GM21825 (cell line): Measurements from ENCODE around the gene RPS27L.

Experiments used
- ATAC-seq: cut with Tn5 transposase; IDR thresholded peaks from one replicate; pipeline ENCODE4 v1.9.1; 2021; ENCODE audit warnings: mild to moderate bottlenecking, moderate library complexity; ENCODE audit not compliant: unreplicated experiment

Gene RPS27L

DNA sequence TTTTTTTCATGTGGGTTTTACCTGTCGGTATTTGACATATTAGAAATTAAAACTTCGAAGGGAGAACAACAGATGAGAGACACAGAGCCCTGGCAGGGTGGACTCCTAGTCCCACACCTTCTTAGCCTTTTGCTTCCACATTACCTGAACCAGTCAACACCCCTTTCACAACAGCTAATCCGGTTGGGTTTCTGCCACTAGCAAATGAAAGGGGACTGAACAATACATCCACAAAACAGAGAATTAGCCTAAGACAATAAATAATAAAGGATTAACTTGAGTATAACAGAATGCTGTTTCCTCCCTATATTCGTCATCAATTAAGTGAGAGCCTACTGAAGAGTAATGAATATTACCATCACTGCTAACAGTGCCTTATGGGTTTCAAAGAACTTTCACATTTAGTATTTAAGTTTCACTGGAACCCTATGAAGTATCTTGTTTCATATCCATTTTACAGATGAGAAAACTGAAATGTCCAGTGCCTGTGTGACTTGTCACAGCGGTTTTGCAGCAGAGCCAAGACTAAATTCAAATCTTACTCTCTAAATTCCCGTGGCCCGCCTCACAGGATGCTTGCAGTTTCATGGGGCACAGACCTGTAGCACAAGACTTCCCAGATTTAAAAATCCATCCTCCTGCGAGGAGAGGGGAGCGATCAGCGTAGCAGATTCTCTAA is 31.1 kb upstream of the RPS27L start:
- ATAC-seq, result no peak

DNA sequence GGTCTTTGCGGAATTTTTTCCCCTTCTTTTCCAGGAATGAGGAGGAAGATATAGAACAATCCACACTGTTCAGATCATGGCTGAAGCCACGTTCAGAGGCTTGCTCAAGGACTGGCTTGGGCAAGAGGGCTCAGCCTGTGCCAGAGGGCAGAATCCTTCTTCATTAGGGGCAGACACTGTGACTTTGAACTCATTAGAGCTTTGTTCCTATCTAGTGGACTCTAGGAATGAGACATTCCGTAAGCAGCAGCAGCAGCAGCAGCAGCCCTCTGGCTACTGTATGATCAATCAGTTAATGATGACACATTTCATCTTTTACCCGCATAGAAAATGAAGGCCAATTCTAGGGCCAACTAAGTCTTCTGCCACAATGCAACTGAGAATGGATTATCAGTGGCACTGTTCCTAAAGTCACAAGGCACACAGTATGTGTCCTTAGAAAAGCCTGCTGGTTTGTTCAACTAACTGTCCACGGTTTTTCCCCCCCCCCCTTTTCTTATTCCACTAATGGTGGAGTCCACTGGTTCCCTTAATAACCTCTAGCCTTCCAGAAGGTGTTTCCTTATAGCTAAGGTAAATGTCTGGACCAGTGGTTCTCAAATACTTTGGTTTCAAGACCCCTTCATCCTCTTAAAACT is 30.4 kb upstream of the RPS27L start:
- no peak for ATAC-seq

DNA sequence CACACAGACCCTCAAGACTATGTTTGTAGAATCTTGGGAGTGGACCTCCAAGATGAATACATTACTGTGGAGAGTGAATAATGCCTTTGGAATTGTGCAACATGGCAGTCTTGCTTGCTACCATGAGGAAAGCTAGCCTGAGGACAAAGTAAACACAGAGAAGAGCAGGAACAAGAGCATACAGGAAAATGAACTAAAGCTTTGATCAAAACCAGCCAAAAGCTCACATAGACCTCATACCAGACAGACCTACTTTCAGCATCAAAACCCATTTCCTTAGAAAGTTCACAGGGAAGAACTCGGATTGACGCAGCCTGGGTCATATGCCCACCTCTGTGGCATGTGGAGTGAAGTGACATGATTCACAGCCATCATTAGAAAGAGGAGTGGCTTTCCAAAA is 28.8 kb upstream of the RPS27L start:
- no peak for ATAC-seq

DNA sequence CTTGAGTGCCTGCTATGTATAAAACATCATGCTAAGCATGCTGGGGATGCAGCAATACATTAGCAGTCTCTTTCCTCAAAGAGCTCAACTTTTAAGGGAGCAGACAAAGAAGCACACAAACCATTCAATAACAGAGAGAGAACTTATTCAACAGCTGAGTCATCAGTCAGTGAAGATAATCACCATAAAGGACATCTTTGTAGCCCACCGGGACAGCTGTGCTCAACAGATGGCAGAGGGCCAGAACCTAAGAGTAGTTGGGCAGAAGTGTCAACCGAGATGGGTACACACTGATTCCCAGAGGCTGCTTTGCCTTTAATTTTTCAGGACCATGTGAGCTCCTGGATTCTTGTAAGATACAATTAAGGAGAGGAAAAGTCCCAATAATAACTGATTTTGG is 27.9 kb upstream of the RPS27L start:
- ATAC-seq, result no peak

GRCh38 chr15:63181648-63182047 is 24.4 kb upstream of the RPS27L start:
- no peak for ATAC-seq

DNA sequence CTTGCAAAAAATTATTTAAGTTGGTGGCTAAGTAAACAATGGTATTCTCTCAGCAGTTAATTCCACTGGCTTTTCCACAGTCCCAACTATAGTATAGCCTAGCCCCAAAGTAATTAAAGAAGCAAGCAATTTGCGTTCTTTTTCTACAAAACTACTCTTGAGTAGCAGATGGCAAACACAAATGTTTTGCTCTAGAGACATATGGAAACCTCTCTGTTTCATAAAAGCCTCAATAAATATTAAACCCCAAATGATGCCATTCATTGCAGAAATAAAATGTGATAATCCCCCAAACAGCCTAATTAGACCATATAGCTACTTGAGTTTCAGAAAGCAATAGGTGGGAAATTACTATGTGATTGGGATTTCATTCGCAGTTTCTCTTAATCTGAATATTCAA is 23.5 kb upstream of the RPS27L start:
- ATAC-seq, result no peak

- no peak for ATAC-seq
Observed at GRCh38 chr15:63178034-63178433, 20.8 kb upstream of the RPS27L start.

- ATAC-seq, result no peak
Observed at GRCh38 chr15:63176302-63176701, 19.0 kb upstream of the RPS27L start.

- ATAC-seq, result no peak
Observed at GRCh38 chr15:63172851-63173451, 15.7 kb upstream of the RPS27L start.

DNA sequence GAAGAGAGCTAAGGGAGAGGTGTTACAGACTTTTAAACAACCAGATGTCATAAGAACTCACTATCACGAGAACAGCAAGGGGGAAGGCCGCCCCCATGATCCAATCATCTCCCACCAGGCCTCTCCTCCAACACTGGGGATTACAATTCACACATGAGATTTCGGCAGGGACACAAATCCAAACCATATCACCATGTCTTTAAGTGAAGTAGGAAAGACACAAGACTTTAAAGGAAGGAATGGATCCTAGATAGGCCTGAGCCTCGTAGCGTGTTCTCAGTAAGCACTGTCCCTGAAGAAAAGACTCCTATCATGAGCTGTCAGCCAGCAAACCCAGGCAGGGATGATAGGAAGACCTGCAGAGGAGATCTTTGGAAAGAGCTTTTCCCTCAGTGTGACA is 15.1 kb upstream of the RPS27L start:
- no peak for ATAC-seq

DNA sequence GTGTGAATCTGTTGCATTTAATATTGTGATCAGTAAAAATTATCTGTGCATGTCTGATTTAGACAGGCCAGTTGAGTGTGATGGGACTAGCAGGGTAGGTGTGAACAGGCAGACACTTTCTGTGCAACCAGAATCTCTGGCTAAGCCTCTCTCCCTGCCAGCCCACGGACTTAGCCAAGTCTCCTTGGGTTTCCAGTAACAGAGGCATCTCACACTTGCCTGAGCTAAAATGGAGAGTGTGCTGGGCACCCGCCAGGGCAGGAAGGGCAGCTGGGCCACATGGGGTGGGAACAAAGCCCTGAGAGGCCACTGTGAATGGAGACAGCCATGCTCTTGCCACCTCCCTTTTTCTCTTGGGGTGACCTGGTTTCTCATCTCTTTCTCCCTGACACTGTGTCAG is 12.5 kb upstream of the RPS27L start:
- no peak for ATAC-seq

DNA sequence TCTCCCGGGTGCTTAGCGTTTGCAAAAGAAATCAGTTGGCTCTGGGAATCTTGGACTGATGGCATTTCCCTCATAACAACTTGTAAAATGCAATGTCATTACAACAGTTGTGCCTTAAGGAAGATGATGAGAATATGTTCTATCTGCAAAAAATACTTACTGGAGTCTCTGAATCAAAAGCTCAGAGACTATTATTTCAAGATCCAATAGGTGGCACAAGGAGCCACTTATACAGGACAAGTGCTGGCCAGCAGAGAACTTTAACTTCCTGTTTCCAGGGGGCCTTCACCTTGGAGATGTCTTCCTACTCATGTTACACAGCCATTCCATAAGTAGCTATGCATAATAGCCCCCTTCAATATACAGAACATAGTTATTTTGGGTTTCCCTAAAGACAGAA is 8.9 kb upstream of the RPS27L start:
- ATAC-seq, result no peak

GRCh38 chr15:63165166-63165859 is 8.0 kb upstream of the RPS27L start:
- no peak for ATAC-seq

GRCh38 chr15:63163217-63163616 is 5.9 kb upstream of the RPS27L start:
- ATAC-seq, result no peak

DNA sequence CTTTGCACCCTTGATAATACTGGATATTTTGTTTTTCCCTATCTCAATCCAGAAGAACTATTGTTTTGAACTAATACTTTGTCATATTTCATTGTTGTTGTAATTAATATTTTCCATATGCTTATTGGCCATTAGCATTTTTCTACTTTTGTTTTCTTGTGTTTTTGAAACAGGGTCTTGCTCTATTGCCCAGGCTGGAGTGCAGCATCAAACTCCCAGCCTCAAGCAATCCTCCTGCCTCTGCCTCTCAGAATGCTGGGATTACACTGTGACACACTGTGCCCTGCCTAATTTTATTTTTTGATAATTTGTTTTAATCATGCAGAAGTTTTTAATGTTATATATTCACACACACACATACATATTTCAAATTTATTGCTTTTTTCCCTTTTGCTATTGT is 3.4 kb upstream of the RPS27L start:
- ATAC-seq, result no peak

GRCh38 chr15:63157891-63158431 is 684 bp upstream of the RPS27L start:
- ATAC-seq, result peak; percentile 20

- ATAC-seq, result peak; percentile 19
Observed at GRCh38 chr15:63156755-63157117, 541 bp downstream of the RPS27L start.

DNA sequence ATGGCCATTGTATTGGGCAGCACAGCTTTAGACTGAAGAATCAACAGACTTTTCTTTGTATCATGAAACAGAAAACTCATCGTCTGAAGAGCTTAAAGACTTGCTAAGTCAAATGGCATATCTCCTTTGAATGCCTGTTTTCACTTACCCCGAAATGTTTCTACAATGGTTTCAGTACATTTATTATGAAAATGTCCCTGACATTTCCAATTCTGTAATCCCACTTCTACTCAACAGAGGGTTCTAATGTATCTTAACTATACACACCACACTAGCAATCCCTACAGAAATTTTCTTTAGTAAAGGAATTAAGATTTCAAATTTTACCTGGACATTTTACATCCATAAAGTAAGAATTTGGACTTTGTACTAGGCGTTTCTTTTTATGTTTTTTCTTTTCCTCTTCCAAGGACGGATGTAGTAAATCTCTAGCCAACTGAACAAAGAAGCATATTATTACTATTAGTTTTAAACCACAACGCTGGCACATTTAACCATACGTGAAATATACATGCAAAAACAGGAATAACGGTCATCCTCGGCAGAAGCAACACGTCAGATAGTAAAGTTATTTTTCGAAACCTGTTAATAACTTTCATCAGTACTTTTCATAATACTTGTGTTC is 1.1 kb downstream of the RPS27L start:
- ATAC-seq, result no peak

- ATAC-seq, result no peak
Observed at GRCh38 chr15:63155486-63155885, 1.8 kb downstream of the RPS27L start.

GRCh38 chr15:63151665-63152064 is 5.6 kb downstream of the RPS27L start:
- no peak for ATAC-seq

DNA sequence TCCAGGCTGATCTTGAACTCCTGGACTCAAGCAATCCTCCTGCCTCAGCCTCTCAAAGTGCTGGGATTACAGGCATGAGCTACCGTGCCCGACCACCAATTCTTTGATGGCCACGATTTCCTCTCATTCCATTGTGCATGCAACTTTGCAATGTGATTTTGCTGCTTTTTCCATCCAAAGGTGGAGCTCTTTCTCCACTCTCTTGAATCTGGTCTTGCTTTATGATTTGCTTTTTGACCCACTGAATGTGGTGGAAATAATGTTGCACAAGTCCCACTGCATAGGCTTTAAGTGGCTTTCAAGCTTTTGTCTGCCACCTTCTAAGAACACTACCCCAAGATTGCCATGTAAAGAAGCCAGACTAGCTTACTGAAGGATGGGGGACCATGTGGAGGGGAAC is 10.6 kb downstream of the RPS27L start:
- no peak for ATAC-seq
